ENCODE results near the gene HSP90B1. TPM values are rescaled to one million over a fixed set of nuclear protein-coding genes. Genes with fewer than 3 reads are reported as not detected.

HSP90B1 gene
- total and polyA plus RNA-seq, 10 of the 15 experiments (the other 5 are each of a cell fraction or from before 2014, with no cell fraction given) = 254 to 968 (median 560) TPM

DNA sequence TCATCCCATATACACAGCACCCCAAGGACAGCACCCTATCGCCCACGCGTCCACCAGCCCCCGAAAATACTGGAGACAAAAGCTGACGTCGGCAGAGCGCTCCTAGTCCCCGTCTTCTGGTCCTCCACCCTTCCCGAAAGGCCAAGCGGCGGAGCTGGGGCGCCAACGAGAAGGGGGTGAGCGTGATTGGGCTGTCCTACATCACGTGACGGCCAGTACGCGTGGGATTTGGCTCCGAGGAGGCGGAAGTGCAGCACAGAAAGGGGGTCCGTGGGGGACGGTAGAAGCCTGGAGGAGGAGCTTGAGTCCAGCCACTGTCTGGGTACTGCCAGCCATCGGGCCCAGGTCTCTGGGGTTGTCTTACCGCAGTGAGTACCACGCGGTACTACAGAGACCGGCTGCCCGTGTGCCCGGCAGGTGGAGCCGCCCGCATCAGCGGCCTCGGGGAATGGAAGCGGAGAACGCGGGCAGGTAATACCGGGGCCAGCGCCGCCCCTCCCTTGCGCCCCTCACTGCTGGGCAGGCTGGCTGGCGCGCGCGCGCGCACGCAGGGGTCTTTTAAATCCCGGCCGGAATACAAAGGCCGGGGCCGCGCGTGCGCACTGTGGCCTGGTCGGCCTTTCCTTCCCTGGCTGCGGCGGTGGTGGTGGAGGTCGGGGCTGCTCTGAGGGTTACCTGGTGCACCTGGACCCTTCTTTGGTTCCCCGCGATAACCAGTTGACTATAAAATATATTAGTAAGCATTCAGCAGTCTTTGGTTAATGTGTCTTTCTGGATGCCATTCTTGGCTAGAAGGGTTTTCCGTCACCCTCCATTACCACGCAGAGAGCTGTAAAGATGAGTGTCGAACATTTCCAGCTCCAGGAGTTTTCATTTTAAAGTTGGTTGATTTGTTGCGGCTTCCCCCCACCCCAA, 35.6 kb downstream of the HSP90B1 start, which contains the start of gene TDG (continued):
- TF ChIP-seq, protein P1, sequence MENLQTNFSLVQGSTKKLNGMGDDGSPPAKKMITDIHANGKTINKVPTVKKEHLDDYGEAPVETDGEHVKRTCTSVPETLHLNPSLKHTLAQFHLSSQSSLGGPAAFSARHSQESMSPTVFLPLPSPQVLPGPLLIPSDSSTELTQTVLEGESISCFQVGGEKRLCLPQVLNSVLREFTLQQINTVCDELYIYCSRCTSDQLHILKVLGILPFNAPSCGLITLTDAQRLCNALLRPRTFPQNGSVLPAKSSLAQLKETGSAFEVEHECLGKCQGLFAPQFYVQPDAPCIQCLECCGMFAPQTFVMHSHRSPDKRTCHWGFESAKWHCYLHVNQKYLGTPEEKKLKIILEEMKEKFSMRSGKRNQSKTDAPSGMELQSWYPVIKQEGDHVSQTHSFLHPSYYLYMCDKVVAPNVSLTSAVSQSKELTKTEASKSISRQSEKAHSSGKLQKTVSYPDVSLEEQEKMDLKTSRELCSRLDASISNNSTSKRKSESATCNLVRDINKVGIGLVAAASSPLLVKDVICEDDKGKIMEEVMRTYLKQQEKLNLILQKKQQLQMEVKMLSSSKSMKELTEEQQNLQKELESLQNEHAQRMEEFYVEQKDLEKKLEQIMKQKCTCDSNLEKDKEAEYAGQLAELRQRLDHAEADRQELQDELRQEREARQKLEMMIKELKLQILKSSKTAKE (IDR thresholded peaks at IDR 0.05; ENCODE audit: low read depth, poor library complexity, severe bottlenecking) = no peak
- TF ChIP-seq, protein P2, sequence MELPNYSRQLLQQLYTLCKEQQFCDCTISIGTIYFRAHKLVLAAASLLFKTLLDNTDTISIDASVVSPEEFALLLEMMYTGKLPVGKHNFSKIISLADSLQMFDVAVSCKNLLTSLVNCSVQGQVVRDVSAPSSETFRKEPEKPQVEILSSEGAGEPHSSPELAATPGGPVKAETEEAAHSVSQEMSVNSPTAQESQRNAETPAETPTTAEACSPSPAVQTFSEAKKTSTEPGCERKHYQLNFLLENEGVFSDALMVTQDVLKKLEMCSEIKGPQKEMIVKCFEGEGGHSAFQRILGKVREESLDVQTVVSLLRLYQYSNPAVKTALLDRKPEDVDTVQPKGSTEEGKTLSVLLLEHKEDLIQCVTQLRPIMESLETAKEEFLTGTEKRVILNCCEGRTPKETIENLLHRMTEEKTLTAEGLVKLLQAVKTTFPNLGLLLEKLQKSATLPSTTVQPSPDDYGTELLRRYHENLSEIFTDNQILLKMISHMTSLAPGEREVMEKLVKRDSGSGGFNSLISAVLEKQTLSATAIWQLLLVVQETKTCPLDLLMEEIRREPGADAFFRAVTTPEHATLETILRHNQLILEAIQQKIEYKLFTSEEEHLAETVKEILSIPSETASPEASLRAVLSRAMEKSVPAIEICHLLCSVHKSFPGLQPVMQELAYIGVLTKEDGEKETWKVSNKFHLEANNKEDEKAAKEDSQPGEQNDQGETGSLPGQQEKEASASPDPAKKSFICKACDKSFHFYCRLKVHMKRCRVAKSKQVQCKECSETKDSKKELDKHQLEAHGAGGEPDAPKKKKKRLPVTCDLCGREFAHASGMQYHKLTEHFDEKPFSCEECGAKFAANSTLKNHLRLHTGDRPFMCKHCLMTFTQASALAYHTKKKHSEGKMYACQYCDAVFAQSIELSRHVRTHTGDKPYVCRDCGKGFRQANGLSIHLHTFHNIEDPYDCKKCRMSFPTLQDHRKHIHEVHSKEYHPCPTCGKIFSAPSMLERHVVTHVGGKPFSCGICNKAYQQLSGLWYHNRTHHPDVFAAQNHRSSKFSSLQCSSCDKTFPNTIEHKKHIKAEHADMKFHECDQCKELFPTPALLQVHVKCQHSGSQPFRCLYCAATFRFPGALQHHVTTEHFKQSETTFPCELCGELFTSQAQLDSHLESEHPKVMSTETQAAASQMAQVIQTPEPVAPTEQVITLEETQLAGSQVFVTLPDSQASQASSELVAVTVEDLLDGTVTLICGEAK (IDR thresholded peaks at IDR 0.05; ENCODE audit: borderline replicate concordance) = peak; percentile 96
- TF ChIP-seq, protein P3, sequence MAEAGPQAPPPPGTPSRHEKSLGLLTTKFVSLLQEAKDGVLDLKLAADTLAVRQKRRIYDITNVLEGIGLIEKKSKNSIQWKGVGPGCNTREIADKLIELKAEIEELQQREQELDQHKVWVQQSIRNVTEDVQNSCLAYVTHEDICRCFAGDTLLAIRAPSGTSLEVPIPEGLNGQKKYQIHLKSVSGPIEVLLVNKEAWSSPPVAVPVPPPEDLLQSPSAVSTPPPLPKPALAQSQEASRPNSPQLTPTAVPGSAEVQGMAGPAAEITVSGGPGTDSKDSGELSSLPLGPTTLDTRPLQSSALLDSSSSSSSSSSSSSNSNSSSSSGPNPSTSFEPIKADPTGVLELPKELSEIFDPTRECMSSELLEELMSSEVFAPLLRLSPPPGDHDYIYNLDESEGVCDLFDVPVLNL (IDR thresholded peaks at IDR 0.05; ENCODE audit: low read depth, low read length) = no peak
- TF ChIP-seq KLF5 (IDR thresholded peaks at IDR 0.05; ENCODE audit: partially characterized antibody) = peak; percentile 62
- TF ChIP-seq, protein P4, sequence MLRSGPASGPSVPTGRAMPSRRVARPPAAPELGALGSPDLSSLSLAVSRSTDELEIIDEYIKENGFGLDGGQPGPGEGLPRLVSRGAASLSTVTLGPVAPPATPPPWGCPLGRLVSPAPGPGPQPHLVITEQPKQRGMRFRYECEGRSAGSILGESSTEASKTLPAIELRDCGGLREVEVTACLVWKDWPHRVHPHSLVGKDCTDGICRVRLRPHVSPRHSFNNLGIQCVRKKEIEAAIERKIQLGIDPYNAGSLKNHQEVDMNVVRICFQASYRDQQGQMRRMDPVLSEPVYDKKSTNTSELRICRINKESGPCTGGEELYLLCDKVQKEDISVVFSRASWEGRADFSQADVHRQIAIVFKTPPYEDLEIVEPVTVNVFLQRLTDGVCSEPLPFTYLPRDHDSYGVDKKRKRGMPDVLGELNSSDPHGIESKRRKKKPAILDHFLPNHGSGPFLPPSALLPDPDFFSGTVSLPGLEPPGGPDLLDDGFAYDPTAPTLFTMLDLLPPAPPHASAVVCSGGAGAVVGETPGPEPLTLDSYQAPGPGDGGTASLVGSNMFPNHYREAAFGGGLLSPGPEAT (IDR thresholded peaks at IDR 0.05; ENCODE audit: low read depth) = peak; percentile 83; the same call in 1 of the 2 replicates
- TF ChIP-seq RFX5 (IDR thresholded peaks at IDR 0.05; ENCODE audit: low read depth, low read length) = no peak
- no peak for TF ChIP-seq WRNIP1 (IDR thresholded peaks at IDR 0.05; ENCODE audit: borderline replicate concordance, low read depth, low read length)
- no peak for TF ChIP-seq ZNF622 (IDR thresholded peaks at IDR 0.05)
- no peak for TF ChIP-seq KAT2A (conservative IDR thresholded peaks at IDR 0.05; ENCODE audit: control insufficient read depth, low read depth, low read length)
- TF ChIP-seq, protein P5, sequence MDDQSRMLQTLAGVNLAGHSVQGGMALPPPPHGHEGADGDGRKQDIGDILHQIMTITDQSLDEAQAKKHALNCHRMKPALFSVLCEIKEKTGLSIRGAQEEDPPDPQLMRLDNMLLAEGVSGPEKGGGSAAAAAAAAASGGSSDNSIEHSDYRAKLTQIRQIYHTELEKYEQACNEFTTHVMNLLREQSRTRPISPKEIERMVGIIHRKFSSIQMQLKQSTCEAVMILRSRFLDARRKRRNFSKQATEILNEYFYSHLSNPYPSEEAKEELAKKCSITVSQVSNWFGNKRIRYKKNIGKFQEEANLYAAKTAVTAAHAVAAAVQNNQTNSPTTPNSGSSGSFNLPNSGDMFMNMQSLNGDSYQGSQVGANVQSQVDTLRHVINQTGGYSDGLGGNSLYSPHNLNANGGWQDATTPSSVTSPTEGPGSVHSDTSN (IDR thresholded peaks at IDR 0.05; ENCODE audit: insufficient replicate concordance, low read depth, low read length) = no peak
- TF ChIP-seq RBBP5 (conservative IDR thresholded peaks at IDR 0.05) = no peak
- TF ChIP-seq, protein P6, sequence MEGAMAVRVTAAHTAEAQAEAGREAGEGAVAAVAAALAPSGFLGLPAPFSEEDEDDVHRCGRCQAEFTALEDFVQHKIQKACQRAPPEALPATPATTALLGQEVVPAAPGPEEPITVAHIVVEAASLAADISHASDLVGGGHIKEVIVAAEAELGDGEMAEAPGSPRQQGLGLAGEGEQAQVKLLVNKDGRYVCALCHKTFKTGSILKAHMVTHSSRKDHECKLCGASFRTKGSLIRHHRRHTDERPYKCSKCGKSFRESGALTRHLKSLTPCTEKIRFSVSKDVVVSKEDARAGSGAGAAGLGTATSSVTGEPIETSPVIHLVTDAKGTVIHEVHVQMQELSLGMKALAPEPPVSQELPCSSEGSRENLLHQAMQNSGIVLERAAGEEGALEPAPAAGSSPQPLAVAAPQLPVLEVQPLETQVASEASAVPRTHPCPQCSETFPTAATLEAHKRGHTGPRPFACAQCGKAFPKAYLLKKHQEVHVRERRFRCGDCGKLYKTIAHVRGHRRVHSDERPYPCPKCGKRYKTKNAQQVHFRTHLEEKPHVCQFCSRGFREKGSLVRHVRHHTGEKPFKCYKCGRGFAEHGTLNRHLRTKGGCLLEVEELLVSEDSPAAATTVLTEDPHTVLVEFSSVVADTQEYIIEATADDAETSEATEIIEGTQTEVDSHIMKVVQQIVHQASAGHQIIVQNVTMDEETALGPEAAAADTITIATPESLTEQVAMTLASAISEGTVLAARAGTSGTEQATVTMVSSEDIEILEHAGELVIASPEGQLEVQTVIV (IDR thresholded peaks at IDR 0.05; ENCODE audit: borderline replicate concordance, partially characterized antibody) = peak; percentile 89
- TF ChIP-seq SMARCA5 (IDR thresholded peaks at IDR 0.05) = peak; percentile 72; the same call in 1 of the 2 replicates
- no peak; the same call in 1 of the 2 replicates for TF ChIP-seq FOXK2 (IDR thresholded peaks at IDR 0.05)
